Breast epithelium (tissue), 4 donors: ENCODE measurements around the gene GID8. TPM values are rescaled to one million over a fixed set of nuclear protein-coding genes. Genes with fewer than 3 reads are reported as not detected.
A peak's percentile ranks its signal among the peaks of the same experiment; 100 is the strongest.

Experiments
- DNase-seq, 2 donors: peaks; one replicate each; pipeline ENCODE4 v3.0.0-alpha.2; 2019; ENCODE audit warnings: low spot score in 2 of 2
- H3K27ac ChIP-seq, 2 donors: fragments of 200-600 bp; sonication (generic) in 1 of 2; one replicate each; pipeline ENCODE4 v1.5.1; 2016 to 2019; ENCODE audit warnings: mild to moderate bottlenecking in 1 of 2
- H3K27me3 ChIP-seq, 2 donors: fragments of 200-600 bp; sonication (generic) in 1 of 2; one replicate each; pipeline versions ENCODE4 v1.5.1 to v1.6.0; 2017 to 2019; ENCODE audit warnings: control low read depth in 1 of 2, mild to moderate bottlenecking in 1 of 2
- H3K36me3 ChIP-seq: fragments of 200-600 bp; one replicate; pipeline ENCODE4 v1.5.1; 2019
- H3K4me1 ChIP-seq, 2 donors: fragments of 200-600 bp; sonication (generic); one replicate each; pipeline ENCODE4 v1.5.1; 2016 to 2019; ENCODE audit warnings: control low read depth in 1 of 2
- H3K4me3 ChIP-seq, 3 donors: fragments of 200-600 bp; sonication (generic); 1 replicate in 2 of 3; 2 replicates in 1 of 3; pipeline ENCODE4 v1.5.1; 2016 to 2019; ENCODE audit warnings: mild to moderate bottlenecking in 3 of 3, moderate library complexity in 2 of 3
- H3K9me3 ChIP-seq, 2 donors: fragments of 200-600 bp; sonication (generic) in 1 of 2; one replicate each; pipeline ENCODE4 v1.5.1; 2016 to 2019; ENCODE audit warnings: control low read depth in 1 of 2
- CTCF ChIP-seq, 3 donors: fragments of 450-650 bp; IDR thresholded peaks; one replicate each; pipeline ENCODE4 v1.5.1; 2016 to 2017; ENCODE audit warnings: antibody characterized with exemption in 3 of 3, mild to moderate bottlenecking in 3 of 3, moderate library complexity in 3 of 3
- POLR2A ChIP-seq: fragments of 450-650 bp; IDR thresholded peaks from one replicate; pipeline ENCODE4 v1.6.1; 2016; ENCODE audit warnings: antibody characterized with exemption, mild to moderate bottlenecking, moderate library complexity
- POLR2AphosphoS5 ChIP-seq, 3 donors: sonication (generic); formaldehyde crosslinking; IDR thresholded peaks; one replicate each; pipeline ENCODE4 v1.6.1; 2017; ENCODE audit warnings: antibody characterized with exemption in 3 of 3
- intact Hi-C: fragments of 100-400 bp; cut with DNase I; formaldehyde crosslinking; loops from one replicate; pipeline ENCODE4 v1.15.1; 2023; ENCODE audit warnings: low total_unique reads
- total RNA-seq, 3 donors: library from RNA; depleted of rRNA; stranded (reverse); fragments of >200 nt; gene quantifications; one replicate each; pipeline ENCODE4 v1.1.0, GENCODE V29; 2016

The GID8 gene
- total RNA-seq, 3 donors from 2014 or later: 30.2 to 36.7 (median 31.8) TPM

- H3K4me3 ChIP-seq: no peak overlapping the region
- no peak for DNase-seq
- intact Hi-C loops: no loop called here
Observed at GRCh38 chr20:62918147-62918546, 19.8 kb upstream of the GID8 start.

GRCh38 chr20:62918831-62919230, 19.1 kb upstream of the GID8 start:
- Histone ChIP-seq H3K4me3 (no peak overlapping the region), H3K9me3 (no peaks in the 10 kb centered on the region), H3K27me3 (no peaks in the 10 kb centered on the region), H3K36me3 (no peaks in the 10 kb centered on the region), H3K4me1 (peaks cover 3 to 38% of the 10 kb centered on the region in 2 donors), H3K27ac (no peak overlapping the region)
- no peak for TF ChIP-seq POLR2A
- TF ChIP-seq CTCF (IDR thresholded peaks at IDR 0.05): no peak
- no peak for TF ChIP-seq POLR2AphosphoS5 (IDR thresholded peaks at IDR 0.05)
- intact Hi-C loops: no loop called here
- no peak for DNase-seq

More at GRCh38 chr20:62918147-62918546, 19.8 kb upstream of the GID8 start:
- no peaks in the 10 kb centered on the region for H3K36me3 ChIP-seq
- H3K9me3 ChIP-seq: no peaks in the 10 kb centered on the region
- TF ChIP-seq POLR2AphosphoS5 (IDR thresholded peaks at IDR 0.05): no peak
- H3K4me1 ChIP-seq: peaks cover 0 to 33% of the 10 kb centered on the region in 2 donors
- no peak overlapping the region for H3K27ac ChIP-seq
- H3K27me3 ChIP-seq: no peaks in the 10 kb centered on the region

GRCh38 chr20:62920039-62920645, 17.8 kb upstream of the GID8 start:
- Histone ChIP-seq H3K4me1 (peaks cover 7 to 47% of the 10 kb centered on the region in 2 donors), H3K4me3 (no peak overlapping the region), H3K27ac (peak overlapping the region in 1 of 2 donors; percentile 17), H3K27me3 (no peaks in the 10 kb centered on the region), H3K36me3 (no peaks in the 10 kb centered on the region), H3K9me3 (no peaks in the 10 kb centered on the region)
- no peak for TF ChIP-seq POLR2AphosphoS5 (IDR thresholded peaks at IDR 0.05)
- TF ChIP-seq POLR2A: no peak
- TF ChIP-seq CTCF (IDR thresholded peaks at IDR 0.05): no peak
- no peak for DNase-seq
- intact Hi-C loops: no loop called here

GRCh38 chr20:62921119-62921687, 16.7 kb upstream of the GID8 start:
- Histone ChIP-seq H3K4me3 (peak overlapping the region in 1 of 3 donors; percentile 34), H3K36me3 (no peaks in the 10 kb centered on the region), H3K27me3 (no peaks in the 10 kb centered on the region), H3K4me1 (peaks cover 7 to 44% of the 10 kb centered on the region in 2 donors), H3K27ac (peak overlapping the region in 1 of 2 donors; percentile 50), H3K9me3 (no peaks in the 10 kb centered on the region)
- peak in 1 of 2 donors; percentile 75 for DNase-seq
- intact Hi-C loops: no loop called here
- no peak for TF ChIP-seq POLR2AphosphoS5 (IDR thresholded peaks at IDR 0.05)
- TF ChIP-seq POLR2A: no peak
- peak; percentile 49 to 80 (median 56) for TF ChIP-seq CTCF (IDR thresholded peaks at IDR 0.05)

- no peaks in the 10 kb centered on the region for H3K9me3 ChIP-seq
- H3K27me3 ChIP-seq: no peaks in the 10 kb centered on the region
- H3K4me3 ChIP-seq: peak overlapping the region in 1 of 3 donors; percentile 20
- H3K27ac ChIP-seq: peak overlapping the region; percentile 99
- no peaks in the 10 kb centered on the region for H3K36me3 ChIP-seq
- DNase-seq: no peak
- no peak for TF ChIP-seq CTCF (IDR thresholded peaks at IDR 0.05)
- TF ChIP-seq POLR2A: no peak
- no peak for TF ChIP-seq POLR2AphosphoS5 (IDR thresholded peaks at IDR 0.05)
- intact Hi-C loops: no loop called here
- H3K4me1 ChIP-seq: peaks cover 7 to 48% of the 10 kb centered on the region in 2 donors
Observed at GRCh38 chr20:62922451-62922921, 15.5 kb upstream of the GID8 start.
